ENCODE measurements around the gene FGD2. TPM values are rescaled to one million over a fixed set of nuclear protein-coding genes. Genes with fewer than 3 reads are reported as not detected.

FGD2 gene
- total and polyA plus RNA-seq, 2 of the 8 experiments (the other 6 are each of a cell fraction or from before 2014, with no cell fraction given) = 0.12 to 0.32 TPM

DNA sequence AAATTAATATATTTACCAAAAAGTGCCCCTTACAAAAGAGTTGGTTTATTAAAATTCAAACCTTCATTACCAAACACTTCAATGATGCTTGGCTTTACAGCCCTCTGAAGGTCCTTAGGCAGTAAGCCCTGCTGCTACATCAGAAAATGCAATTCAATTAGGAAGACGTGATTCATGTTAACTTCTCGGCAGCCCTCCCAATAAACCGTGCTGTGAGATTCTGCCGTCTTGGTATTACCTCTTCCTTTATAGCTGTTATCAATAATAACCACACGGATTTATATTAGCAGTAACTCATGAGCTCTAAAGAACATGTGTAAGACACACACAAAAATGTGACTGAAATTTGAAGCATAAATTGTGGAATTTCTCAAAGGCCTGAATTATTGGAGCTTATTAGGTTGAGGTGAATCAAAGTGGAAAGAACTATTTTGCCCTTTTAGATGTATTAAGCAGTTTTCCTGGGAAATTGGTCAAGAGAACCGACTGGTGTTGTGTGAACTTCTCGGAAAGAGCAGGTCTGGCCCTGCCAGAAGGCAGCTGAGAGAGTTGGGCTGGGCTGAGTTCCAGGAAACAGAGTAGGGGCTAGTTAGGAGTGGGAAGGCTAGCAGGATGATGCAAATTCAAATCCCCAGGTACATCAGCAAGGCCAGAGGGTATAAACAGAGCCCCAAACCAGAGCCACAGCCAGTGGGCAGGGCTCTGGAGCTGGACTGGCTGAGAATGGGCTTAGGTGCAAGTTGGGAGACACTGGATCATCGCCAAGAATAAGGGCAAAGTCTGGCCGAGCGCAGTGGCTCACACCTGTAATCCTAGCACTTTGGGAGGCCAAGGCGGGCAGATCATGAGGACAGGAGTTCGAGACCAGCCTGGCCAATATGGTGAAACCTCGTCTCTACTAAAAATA, 33.1 kb downstream of the FGD2 start:
- FAIRE-seq (no peak), DNase-seq (ENCODE audit: low read depth in 1 of 2, low spot score in 2 of 2) (no peak)
- H3K27me3 ChIP-seq (replicated peaks in 1 of 4; ENCODE audit: control insufficient read depth in 3 of 4, extremely low read depth in 1 of 4, insufficient read depth in 3 of 4, low read length in 3 of 4) = no peaks in the 10 kb centered on the region
- no peak overlapping the region for H2BK15ac ChIP-seq (ENCODE audit: low read length)
- no peaks in the 10 kb centered on the region for H4K20me1 ChIP-seq (replicated peaks in 1 of 2; ENCODE audit: control insufficient read depth in 1 of 2, insufficient read depth in 2 of 2, low read length in 2 of 2)
- no peak overlapping the region for H3K14ac ChIP-seq (ENCODE audit: insufficient read length)
- H3K9ac ChIP-seq (replicated peaks in 1 of 4; ENCODE audit: extremely low read depth in 1 of 4, low read depth in 3 of 4, low read length in 3 of 4) = no peak overlapping the region
- no peak overlapping the region for H3K4me2 ChIP-seq (ENCODE audit: insufficient read depth in 1 of 2, low read depth in 2 of 2, low read length in 2 of 2)
- no peaks in the 10 kb centered on the region for H3K79me2 ChIP-seq (ENCODE audit: control insufficient read depth in 1 of 2, insufficient read depth in 2 of 2, low read length in 2 of 2)
- H3K79me1 ChIP-seq (ENCODE audit: low read depth, low read length) = no peaks in the 10 kb centered on the region
- H3K4me3 ChIP-seq (ENCODE audit: extremely low read depth in 1 of 4, insufficient read depth in 2 of 4, low read depth in 3 of 4, low read length in 4 of 4) = no peak overlapping the region
- H2BK120ac ChIP-seq (replicated peaks; ENCODE audit: low read depth, low read length) = no peak overlapping the region
- 0 out of 2 replicates have a peak overlapping the region, but pooled peaks have one; percentile 43 for H3K18ac ChIP-seq (ENCODE audit: extremely low read depth, low read length)
- no peak overlapping the region for H3K4ac ChIP-seq (replicated peaks; ENCODE audit: insufficient read length, low read depth, low read length)
- no peak overlapping the region for H2AK5ac ChIP-seq (ENCODE audit: low read depth, low read length)
- H3K4me1 ChIP-seq (replicated peaks in 1 of 4; ENCODE audit: control insufficient read depth in 3 of 4, insufficient read depth in 4 of 4, low read length in 3 of 4) = no peaks in the 10 kb centered on the region
- H3K23ac ChIP-seq (ENCODE audit: insufficient read length) = no peak overlapping the region
- H2BK20ac ChIP-seq (ENCODE audit: low read length) = no peak overlapping the region
- H4K91ac ChIP-seq (replicated peaks; ENCODE audit: insufficient read length, low read length) = no peak overlapping the region
- H3K36me3 ChIP-seq (ENCODE audit: control insufficient read depth in 2 of 4, insufficient read depth in 4 of 4, low read length in 3 of 4) = no peaks in the 10 kb centered on the region
- H2BK5ac ChIP-seq (ENCODE audit: low read depth, low read length) = no peak overlapping the region
- H4K8ac ChIP-seq (ENCODE audit: extremely low read depth, insufficient read depth, low read length) = peak overlapping the region; percentile 53; the same call in 1 of the 2 replicates
- H3K9me3 ChIP-seq (ENCODE audit: insufficient read depth in 2 of 2, low read depth in 1 of 2, low read length in 1 of 2) = no peaks in the 10 kb centered on the region
- POLR2A ChIA-PET (ENCODE audit: partially characterized antibody) = interaction anchor here (1.3 to 1.9 kb wide), 2 partner anchors 66 to 130 kb away, joined by 4 read pairs; no protein-coding TSS in a partner anchor
- WGBS, 2 experiments (ENCODE audit: extremely low coverage in 1 of 2, insufficient coverage in 1 of 2, insufficient read length in 1 of 2, insufficient replicate concordance in 2 of 2, low coverage in 1 of 2, low lambda C conversion rate in 2 of 2, missing lambda C conversion rate in 1 of 2) = 84% methylated on average over 13 of the region's 13 CpGs; no CpG with 5 or more reads in 1 of the 2 experiments
- H2AFZ ChIP-seq (ENCODE audit: low read length) = peak overlapping the region; percentile 35; the same call in 1 of the 2 replicates
- no peak overlapping the region for H2BK12ac ChIP-seq (ENCODE audit: low read depth, low read length)
- no peaks in the 10 kb centered on the region for H3K23me2 ChIP-seq (ENCODE audit: low read depth, low read length)
- no peak overlapping the region for H4K5ac ChIP-seq (ENCODE audit: insufficient read length, low read depth, low read length)
- CTCF ChIA-PET (ENCODE audit: partially characterized antibody) = interaction anchor here (0.5 to 29.2 kb wide), 11 partner anchors 9 to 615 kb away, joined by 3 to 635 read pairs (median 3); no protein-coding TSS in a partner anchor
- no peak overlapping the region for H3K27ac ChIP-seq (ENCODE audit: low read depth, low read length)
- no peak overlapping the region for H3K56ac ChIP-seq (replicated peaks; ENCODE audit: insufficient read length, low read depth, low read length)
- no peak for TF ChIP-seq HDAC6 (IDR thresholded peaks at IDR 0.05; ENCODE audit: low read depth, low read length)
- TF ChIP-seq JUN (IDR thresholded peaks at IDR 0.05; ENCODE audit: low read depth, low read length) = no peak
- no peak for TF ChIP-seq BRCA1 (IDR thresholded peaks at IDR 0.05; ENCODE audit: low read depth, low read length)
- no peak for TF ChIP-seq ASH2L (IDR thresholded peaks at IDR 0.05; ENCODE audit: low read length)
- no peak for TF ChIP-seq CREB1 (IDR thresholded peaks at IDR 0.05)
- TF ChIP-seq ATF2 (IDR thresholded peaks at IDR 0.05; ENCODE audit: low read length) = no peak
- no peak for TF ChIP-seq KDM1A (IDR thresholded peaks at IDR 0.05; ENCODE audit: borderline replicate concordance, low read length)
- TF ChIP-seq MAX (IDR thresholded peaks at IDR 0.05) = no peak
- TF ChIP-seq GTF2F1 (IDR thresholded peaks at IDR 0.05; ENCODE audit: borderline replicate concordance, low read depth, low read length) = no peak
- TF ChIP-seq EP300 (IDR thresholded peaks at IDR 0.05; ENCODE audit: borderline replicate concordance in 1 of 2, low read depth in 2 of 2, low read length in 2 of 2) = no peak

All from H1 (cell line).